ENCODE measurements around the gene GPC3.
"Not testable (repeated sequence)": the region's sequence is repeated elsewhere in the genome, so short reads cannot be mapped to it uniquely, and the experiment has no call there.

GPC3 gene

DNA sequence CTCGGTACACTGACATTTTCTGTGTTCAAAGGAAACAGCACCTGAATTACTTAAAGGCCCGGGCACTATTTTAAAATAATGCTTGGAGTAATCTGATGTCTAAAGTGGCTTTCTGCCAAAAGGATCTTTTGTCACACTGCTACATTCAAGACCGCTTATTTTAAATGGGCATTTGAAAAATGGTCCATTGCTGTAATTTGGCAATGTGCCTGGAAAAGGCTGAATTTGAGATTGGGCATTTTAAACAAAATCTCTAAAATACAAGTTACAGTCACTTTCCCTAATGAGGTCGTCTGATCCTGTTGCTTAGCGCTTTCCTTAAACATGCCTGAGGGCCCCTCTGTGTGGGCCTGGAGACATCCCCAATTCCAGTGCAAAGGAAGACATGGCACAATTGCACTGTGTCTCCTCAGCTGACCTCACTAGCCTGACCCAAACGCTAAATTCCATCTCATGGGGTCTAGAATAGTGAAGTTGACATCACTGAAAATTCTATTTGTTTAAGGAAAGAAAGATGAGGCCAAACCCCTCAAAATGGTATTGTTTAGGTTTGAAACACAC lies 214.2 kb downstream of the GPC3 start:
- ChIA-PET POLR2A (no interaction called here), CTCF (no interaction called here)
- DNase-seq: no peak
- H3K27ac ChIP-seq (ENCODE audit: insufficient read depth in 1 of 2, low read depth in 1 of 2, low read length in 2 of 2, poor library complexity in 1 of 2, severe bottlenecking in 2 of 2): no peak overlapping the region
- H3K4me1 ChIP-seq (ENCODE audit: control extremely low read depth in 1 of 4, control insufficient read depth in 4 of 4, insufficient read depth in 4 of 4, low read length in 3 of 4): no peaks in the 10 kb centered on the region
- H3K4me3 ChIP-seq (ENCODE audit: control insufficient read depth in 1 of 7, extremely low read depth in 1 of 7, insufficient read depth in 4 of 7, low read depth in 2 of 7, low read length in 6 of 7): no peak overlapping the region
- H3K27me3 ChIP-seq (replicated peaks in 2 of 5; ENCODE audit: control insufficient read depth in 4 of 5, insufficient read depth in 5 of 5, low read length in 4 of 5): peaks cover 0 to 4% (median 0%) of the 10 kb centered on the region in 5 experiments
- no peaks in the 10 kb centered on the region for H3K36me3 ChIP-seq (ENCODE audit: control insufficient read depth in 4 of 4, insufficient read depth in 4 of 4, low read length in 3 of 4)
- H3K9me3 ChIP-seq (ENCODE audit: control extremely low read depth in 1 of 5, control insufficient read depth in 4 of 5, insufficient read depth in 2 of 5, low read depth in 1 of 5, low read length in 4 of 5): no peaks in the 10 kb centered on the region
- 79% methylated on average over 2 of the region's 6 CpGs for WGBS (ENCODE audit: insufficient coverage)

DNA sequence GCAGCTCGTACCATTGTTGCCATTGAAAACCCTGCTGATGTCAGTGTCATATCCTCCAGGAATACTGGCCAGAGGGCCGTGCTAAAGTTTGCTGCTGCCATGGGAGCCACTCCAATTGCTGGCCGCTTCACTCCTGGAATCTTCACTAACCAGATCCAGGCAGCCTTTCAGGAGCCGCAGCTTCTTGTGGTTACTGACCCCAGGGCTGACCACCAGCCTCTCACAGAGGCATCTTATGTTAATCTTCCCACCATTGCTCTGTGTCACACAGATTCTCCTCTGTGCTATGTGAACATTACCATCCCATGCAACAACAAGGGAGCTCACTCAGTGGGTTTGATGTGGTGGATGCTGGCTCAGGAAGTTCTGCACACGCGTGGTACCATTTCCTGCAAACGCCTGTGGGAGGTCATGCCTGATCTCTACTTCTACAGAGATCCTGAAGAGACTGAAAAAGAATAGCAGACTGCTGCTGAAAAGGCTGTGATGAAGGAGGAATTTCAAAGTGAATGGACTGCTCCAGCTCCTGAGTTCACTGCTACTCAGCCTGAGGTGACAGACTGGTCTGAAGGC lies 222.3 kb downstream of the GPC3 start:
- POLR2A ChIA-PET; H3K27ac ChIP-seq (ENCODE audit: insufficient read depth in 1 of 2, low read depth in 1 of 2, low read length in 2 of 2, poor library complexity in 1 of 2, severe bottlenecking in 2 of 2); H3K9me3 ChIP-seq (ENCODE audit: control extremely low read depth in 1 of 5, control insufficient read depth in 4 of 5, insufficient read depth in 2 of 5, low read depth in 1 of 5, low read length in 4 of 5); H3K27me3 ChIP-seq (replicated peaks in 2 of 5; ENCODE audit: control insufficient read depth in 4 of 5, insufficient read depth in 5 of 5, low read length in 4 of 5); H3K4me3 ChIP-seq (ENCODE audit: control insufficient read depth in 1 of 7, extremely low read depth in 1 of 7, insufficient read depth in 4 of 7, low read depth in 2 of 7, low read length in 6 of 7); DNase-seq; H3K36me3 ChIP-seq (ENCODE audit: control insufficient read depth in 4 of 4, insufficient read depth in 4 of 4, low read length in 3 of 4); H3K4me1 ChIP-seq (ENCODE audit: control extremely low read depth in 1 of 4, control insufficient read depth in 4 of 4, insufficient read depth in 4 of 4, low read length in 3 of 4); CTCF ChIA-PET: not testable (repeated sequence)
- 77% methylated on average over 7 of the region's 7 CpGs for WGBS (ENCODE audit: insufficient coverage)

DNA sequence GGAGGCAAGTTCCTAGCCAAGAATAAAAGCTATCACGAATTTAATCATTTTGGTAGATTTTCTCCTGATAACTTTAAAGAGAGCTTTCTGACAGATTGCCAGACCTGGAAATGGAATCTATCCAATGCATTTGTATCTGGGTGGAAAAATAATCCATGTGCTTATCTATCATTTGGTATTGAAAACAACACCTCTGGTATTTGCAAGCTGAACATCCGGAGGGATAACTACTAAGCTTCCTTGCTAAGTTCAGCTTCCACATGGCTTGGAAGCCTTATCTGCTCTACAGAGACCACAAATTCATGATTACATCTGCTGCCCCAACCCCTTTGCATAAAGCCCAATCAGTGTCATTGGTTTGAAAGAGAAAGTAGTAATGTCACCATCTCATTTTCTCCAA lies 230.7 kb downstream of the GPC3 start:
- 100% methylated on average over 1 of the region's 2 CpGs for WGBS (ENCODE audit: insufficient coverage)
- ChIA-PET POLR2A (no interaction called here), CTCF (no interaction called here)
- Histone ChIP-seq H3K27me3 (replicated peaks in 2 of 5; ENCODE audit: control insufficient read depth in 4 of 5, insufficient read depth in 5 of 5, low read length in 4 of 5) (peaks cover 0 to 3% (median 0%) of the 10 kb centered on the region in 5 experiments), H3K36me3 (ENCODE audit: control insufficient read depth in 4 of 4, insufficient read depth in 4 of 4, low read length in 3 of 4) (no peaks in the 10 kb centered on the region), H3K4me1 (ENCODE audit: control extremely low read depth in 1 of 4, control insufficient read depth in 4 of 4, insufficient read depth in 4 of 4, low read length in 3 of 4) (peaks cover 0 to 6% (median 5%) of the 10 kb centered on the region in 4 experiments), H3K27ac (ENCODE audit: insufficient read depth in 1 of 2, low read depth in 1 of 2, low read length in 2 of 2, poor library complexity in 1 of 2, severe bottlenecking in 2 of 2) (no peak overlapping the region), H3K4me3 (ENCODE audit: control insufficient read depth in 1 of 7, extremely low read depth in 1 of 7, insufficient read depth in 4 of 7, low read depth in 2 of 7, low read length in 6 of 7) (no peak overlapping the region), H3K9me3 (ENCODE audit: control extremely low read depth in 1 of 5, control insufficient read depth in 4 of 5, insufficient read depth in 2 of 5, low read depth in 1 of 5, low read length in 4 of 5) (no peaks in the 10 kb centered on the region)
- DNase-seq: no peak

DNA sequence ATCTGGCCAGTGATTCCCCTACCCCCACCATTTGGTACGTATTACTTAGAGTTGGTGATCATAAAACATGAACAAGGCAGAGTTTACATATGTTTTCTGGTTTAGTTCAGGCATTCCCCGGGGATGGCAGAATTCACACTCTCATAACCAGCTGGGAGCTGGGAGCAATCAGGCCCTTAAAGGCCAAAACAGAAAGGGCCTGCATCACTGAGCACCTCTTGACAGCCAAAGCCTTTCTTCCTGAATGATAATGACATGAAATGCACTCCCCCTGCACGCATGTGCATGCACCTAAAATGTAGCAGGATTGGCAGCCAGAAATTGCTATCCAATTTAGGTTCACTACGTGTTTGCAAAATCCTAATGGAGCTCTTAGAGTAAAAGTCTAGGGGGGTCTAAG lies 235.4 kb downstream of the GPC3 start:
- no peak for DNase-seq
- no peak overlapping the region for H3K27ac ChIP-seq (ENCODE audit: insufficient read depth in 1 of 2, low read depth in 1 of 2, low read length in 2 of 2, poor library complexity in 1 of 2, severe bottlenecking in 2 of 2)
- H3K9me3 ChIP-seq (ENCODE audit: control extremely low read depth in 1 of 5, control insufficient read depth in 4 of 5, insufficient read depth in 2 of 5, low read depth in 1 of 5, low read length in 4 of 5): no peaks in the 10 kb centered on the region
- H3K36me3 ChIP-seq (ENCODE audit: control insufficient read depth in 4 of 4, insufficient read depth in 4 of 4, low read length in 3 of 4): no peaks in the 10 kb centered on the region
- 76% methylated on average over 4 of the region's 4 CpGs for WGBS (ENCODE audit: insufficient coverage)
- ChIA-PET POLR2A (no interaction called here), CTCF (no interaction called here)
- H3K27me3 ChIP-seq (replicated peaks in 2 of 5; ENCODE audit: control insufficient read depth in 4 of 5, insufficient read depth in 5 of 5, low read length in 4 of 5): peaks cover 0 to 3% (median 0%) of the 10 kb centered on the region in 5 experiments
- no peak overlapping the region for H3K4me3 ChIP-seq (ENCODE audit: control insufficient read depth in 1 of 7, extremely low read depth in 1 of 7, insufficient read depth in 4 of 7, low read depth in 2 of 7, low read length in 6 of 7)
- H3K4me1 ChIP-seq (ENCODE audit: control extremely low read depth in 1 of 4, control insufficient read depth in 4 of 4, insufficient read depth in 4 of 4, low read length in 3 of 4): peaks cover 0 to 17% (median 8%) of the 10 kb centered on the region in 4 experiments

DNA sequence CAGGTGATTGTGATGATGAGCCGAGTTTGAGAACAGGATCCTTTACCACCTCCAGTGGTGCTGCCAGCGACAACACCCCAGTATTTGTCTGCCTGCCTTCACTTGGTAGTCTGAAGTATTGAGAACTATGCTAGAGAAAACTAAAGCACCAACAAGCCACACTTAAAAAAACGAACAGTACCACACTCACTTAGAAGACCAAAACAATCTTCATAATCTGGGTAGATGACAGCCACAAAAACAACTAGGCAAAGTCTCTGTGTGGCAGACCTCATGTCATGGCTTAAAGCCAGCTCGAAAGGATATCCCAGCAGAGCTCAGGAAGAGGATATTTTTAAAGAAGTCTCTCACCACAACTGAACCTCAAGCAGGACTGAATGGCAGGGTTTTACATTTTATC lies 236.0 kb downstream of the GPC3 start:
- DNase-seq: peak; percentile 7 to 78 (median 75)
- ChIA-PET CTCF (no interaction called here), POLR2A (no interaction called here)
- H3K4me1 ChIP-seq (ENCODE audit: control extremely low read depth in 1 of 4, control insufficient read depth in 4 of 4, insufficient read depth in 4 of 4, low read length in 3 of 4): peaks cover 0 to 17% (median 8%) of the 10 kb centered on the region in 4 experiments
- H3K27ac ChIP-seq (ENCODE audit: insufficient read depth in 1 of 2, low read depth in 1 of 2, low read length in 2 of 2, poor library complexity in 1 of 2, severe bottlenecking in 2 of 2): no peak overlapping the region
- 38% methylated on average over 3 of the region's 4 CpGs for WGBS (ENCODE audit: insufficient coverage)
- no peaks in the 10 kb centered on the region for H3K36me3 ChIP-seq (ENCODE audit: control insufficient read depth in 4 of 4, insufficient read depth in 4 of 4, low read length in 3 of 4)
- H3K27me3 ChIP-seq (replicated peaks in 2 of 5; ENCODE audit: control insufficient read depth in 4 of 5, insufficient read depth in 5 of 5, low read length in 4 of 5): peaks cover 0 to 3% (median 0%) of the 10 kb centered on the region in 5 experiments
- H3K4me3 ChIP-seq (ENCODE audit: control insufficient read depth in 1 of 7, extremely low read depth in 1 of 7, insufficient read depth in 4 of 7, low read depth in 2 of 7, low read length in 6 of 7): peak overlapping the region in 1 of 7 experiments; percentile 7
- H3K9me3 ChIP-seq (ENCODE audit: control extremely low read depth in 1 of 5, control insufficient read depth in 4 of 5, insufficient read depth in 2 of 5, low read depth in 1 of 5, low read length in 4 of 5): no peaks in the 10 kb centered on the region

DNA sequence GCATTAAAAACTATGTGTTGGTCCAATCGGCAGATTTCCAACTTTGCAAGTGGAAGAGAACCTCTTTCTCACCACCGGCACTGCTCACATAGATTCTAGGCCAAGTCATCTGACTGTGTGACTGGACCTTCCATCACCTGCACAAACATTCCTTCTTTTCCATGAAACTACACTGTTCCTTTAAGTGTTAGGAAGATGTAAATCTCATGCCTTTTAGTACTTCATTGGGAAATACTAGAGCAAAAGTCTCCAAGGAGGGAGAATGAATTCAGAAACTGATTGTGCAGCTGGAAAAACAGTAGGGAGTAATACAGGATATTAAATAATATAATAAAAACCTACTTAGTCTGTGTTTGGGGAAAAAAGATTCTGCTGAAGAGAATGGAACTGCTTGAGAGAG lies 238.2 kb downstream of the GPC3 start:
- H3K9me3 ChIP-seq (ENCODE audit: control extremely low read depth in 1 of 5, control insufficient read depth in 4 of 5, insufficient read depth in 2 of 5, low read depth in 1 of 5, low read length in 4 of 5): no peaks in the 10 kb centered on the region
- ChIA-PET POLR2A (no interaction called here), CTCF (no interaction called here)
- H3K36me3 ChIP-seq (ENCODE audit: control insufficient read depth in 4 of 4, insufficient read depth in 4 of 4, low read length in 3 of 4): no peaks in the 10 kb centered on the region
- WGBS (ENCODE audit: insufficient coverage): 100% methylated on average over 1 of the region's 2 CpGs
- H3K4me1 ChIP-seq (ENCODE audit: control extremely low read depth in 1 of 4, control insufficient read depth in 4 of 4, insufficient read depth in 4 of 4, low read length in 3 of 4): peaks cover 0 to 17% (median 8%) of the 10 kb centered on the region in 4 experiments
- DNase-seq: no peak
- H3K4me3 ChIP-seq (ENCODE audit: control insufficient read depth in 1 of 7, extremely low read depth in 1 of 7, insufficient read depth in 4 of 7, low read depth in 2 of 7, low read length in 6 of 7): no peak overlapping the region
- peaks cover 0 to 7% (median 0%) of the 10 kb centered on the region in 5 experiments for H3K27me3 ChIP-seq (replicated peaks in 2 of 5; ENCODE audit: control insufficient read depth in 4 of 5, insufficient read depth in 5 of 5, low read length in 4 of 5)
- H3K27ac ChIP-seq (ENCODE audit: insufficient read depth in 1 of 2, low read depth in 1 of 2, low read length in 2 of 2, poor library complexity in 1 of 2, severe bottlenecking in 2 of 2): no peak overlapping the region

DNA sequence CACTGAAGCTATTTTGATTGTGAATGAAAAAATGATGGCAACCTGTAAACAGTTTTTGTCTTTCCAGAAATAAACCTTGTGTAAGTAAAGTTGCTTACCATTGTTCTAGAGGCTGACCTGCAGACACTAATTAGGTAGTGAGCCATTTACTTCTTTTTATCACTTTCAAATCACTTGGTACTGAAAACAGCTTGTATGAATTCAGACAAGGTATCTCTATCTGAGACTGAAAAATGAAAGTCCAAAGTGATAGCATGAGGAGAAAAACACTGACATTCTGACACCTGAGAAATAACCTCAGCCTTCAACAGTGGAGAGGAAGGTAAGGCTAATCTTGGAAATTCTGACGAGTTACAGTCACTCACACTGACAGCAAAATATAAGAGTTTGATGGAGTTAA lies 238.8 kb downstream of the GPC3 start:
- Histone ChIP-seq H3K4me3 (ENCODE audit: control insufficient read depth in 1 of 7, extremely low read depth in 1 of 7, insufficient read depth in 4 of 7, low read depth in 2 of 7, low read length in 6 of 7) (no peak overlapping the region), H3K9me3 (ENCODE audit: control extremely low read depth in 1 of 5, control insufficient read depth in 4 of 5, insufficient read depth in 2 of 5, low read depth in 1 of 5, low read length in 4 of 5) (no peaks in the 10 kb centered on the region), H3K27ac (ENCODE audit: insufficient read depth in 1 of 2, low read depth in 1 of 2, low read length in 2 of 2, poor library complexity in 1 of 2, severe bottlenecking in 2 of 2) (no peak overlapping the region), H3K4me1 (ENCODE audit: control extremely low read depth in 1 of 4, control insufficient read depth in 4 of 4, insufficient read depth in 4 of 4, low read length in 3 of 4) (peaks cover 0 to 17% (median 8%) of the 10 kb centered on the region in 4 experiments), H3K27me3 (replicated peaks in 2 of 5; ENCODE audit: control insufficient read depth in 4 of 5, insufficient read depth in 5 of 5, low read length in 4 of 5) (peaks cover 0 to 9% (median 0%) of the 10 kb centered on the region in 5 experiments), H3K36me3 (ENCODE audit: control insufficient read depth in 4 of 4, insufficient read depth in 4 of 4, low read length in 3 of 4) (no peaks in the 10 kb centered on the region)
- WGBS (ENCODE audit: insufficient coverage): no CpG with 5 or more reads among the region's 1 CpG
- DNase-seq: no peak
- ChIA-PET POLR2A (no interaction called here), CTCF (no interaction called here)

Data from common myeloid progenitor, CD34-positive (primary cell).